NCI-H2196 (cell line): ENCODE data around the gene PLSCR1.
"Not testable (repeated sequence)": the region's sequence is repeated elsewhere in the genome, so short reads cannot be mapped to it uniquely, and the experiment has no call there.

Source experiments
- DNase-seq: peaks from one replicate; lab custom pipeline; 2025; ENCODE audit not compliant: unreplicated experiment; lab: John Stamatoyannopoulos, UW

Gene PLSCR1

DNA sequence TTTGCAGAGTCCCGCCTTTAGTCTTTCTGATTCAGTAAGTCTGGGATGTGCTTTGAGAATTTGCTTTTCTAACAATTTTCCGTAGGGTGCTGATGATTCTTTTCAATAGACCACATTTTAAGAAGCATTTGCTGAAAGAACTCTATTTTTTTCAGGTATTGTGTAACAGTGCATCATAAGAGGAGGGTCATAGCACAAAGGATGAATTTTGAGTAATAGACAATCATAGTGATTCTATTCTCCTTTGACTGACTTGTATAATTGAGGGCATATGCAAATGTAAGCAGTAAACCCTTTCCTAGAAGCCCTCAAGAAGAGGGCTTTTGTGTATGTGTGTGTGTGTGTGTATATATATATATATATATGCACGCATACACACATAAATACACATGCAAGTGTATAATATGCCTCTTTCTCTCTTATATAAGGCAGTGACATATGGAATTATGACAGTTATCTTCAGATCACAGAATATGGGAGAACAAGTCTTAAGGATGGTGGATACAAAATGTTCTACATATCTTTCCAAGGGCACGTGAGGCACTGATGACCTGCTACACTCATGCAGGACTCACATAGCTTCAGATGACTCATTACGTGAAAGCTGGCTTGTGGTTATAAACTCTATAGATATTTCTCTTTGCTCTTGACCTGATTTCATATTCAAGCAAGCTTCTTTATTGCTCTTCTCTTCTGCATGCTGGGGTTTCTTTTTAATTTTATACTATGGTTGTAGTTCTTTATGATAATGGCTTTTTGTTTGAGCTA, 6.5 kb upstream of the PLSCR1 start:
- DNase-seq, result no peak

DNA sequence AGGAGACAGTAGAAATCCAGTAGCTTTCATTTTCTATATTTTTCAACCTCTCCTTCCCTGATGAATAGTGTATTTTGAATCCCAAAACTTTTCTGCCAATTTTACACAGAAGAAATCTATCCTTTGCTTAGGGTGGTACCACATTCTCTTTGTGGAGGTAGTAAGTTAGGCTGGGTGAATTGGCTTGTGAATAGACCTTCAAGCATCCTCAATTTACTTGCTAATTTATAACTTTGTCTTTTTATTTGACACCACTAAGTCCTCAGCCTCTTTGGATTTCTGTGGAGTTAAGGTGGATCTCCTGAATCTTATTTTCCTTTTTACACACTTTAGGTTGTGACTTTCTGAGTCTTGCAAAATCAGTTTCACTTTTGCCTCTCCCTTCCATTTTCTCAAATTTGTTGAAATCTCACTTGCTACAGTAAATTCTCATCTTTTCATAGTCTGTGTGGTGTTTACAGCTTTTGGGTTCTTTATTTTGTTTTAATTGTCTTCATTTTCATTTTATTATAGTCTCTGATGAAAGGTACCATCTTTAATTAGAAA, 5.7 kb upstream of the PLSCR1 start:
- no peak for DNase-seq

DNA sequence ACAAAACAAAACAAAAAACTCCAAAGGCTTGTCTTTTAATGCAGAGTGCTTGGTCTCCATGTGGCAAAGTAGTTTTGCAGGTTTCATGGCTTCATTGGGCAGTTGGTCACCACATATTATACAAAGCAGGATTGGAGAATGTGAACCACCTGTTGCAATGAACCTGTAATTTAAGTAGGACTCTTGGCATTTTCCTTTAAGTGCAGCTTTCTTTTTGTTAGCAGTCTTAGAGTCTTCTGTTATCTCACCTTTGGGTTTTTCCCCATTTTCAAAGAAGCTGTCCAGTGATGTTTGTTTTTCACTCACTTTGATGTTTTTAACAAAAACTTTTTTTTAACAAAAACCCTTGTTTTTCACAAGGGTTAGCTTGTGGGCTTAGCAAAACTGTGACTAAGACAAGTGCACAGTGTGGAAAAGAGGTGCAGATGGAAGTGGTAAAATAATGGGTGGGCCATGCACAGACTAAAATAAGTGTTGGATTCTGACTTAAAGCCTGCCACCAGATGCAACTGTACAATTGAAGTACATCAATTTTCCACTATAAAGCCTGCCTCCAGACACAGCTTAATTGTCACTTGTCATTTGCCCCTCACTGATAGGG, 2.9 kb upstream of the PLSCR1 start:
- no peak for DNase-seq

DNA sequence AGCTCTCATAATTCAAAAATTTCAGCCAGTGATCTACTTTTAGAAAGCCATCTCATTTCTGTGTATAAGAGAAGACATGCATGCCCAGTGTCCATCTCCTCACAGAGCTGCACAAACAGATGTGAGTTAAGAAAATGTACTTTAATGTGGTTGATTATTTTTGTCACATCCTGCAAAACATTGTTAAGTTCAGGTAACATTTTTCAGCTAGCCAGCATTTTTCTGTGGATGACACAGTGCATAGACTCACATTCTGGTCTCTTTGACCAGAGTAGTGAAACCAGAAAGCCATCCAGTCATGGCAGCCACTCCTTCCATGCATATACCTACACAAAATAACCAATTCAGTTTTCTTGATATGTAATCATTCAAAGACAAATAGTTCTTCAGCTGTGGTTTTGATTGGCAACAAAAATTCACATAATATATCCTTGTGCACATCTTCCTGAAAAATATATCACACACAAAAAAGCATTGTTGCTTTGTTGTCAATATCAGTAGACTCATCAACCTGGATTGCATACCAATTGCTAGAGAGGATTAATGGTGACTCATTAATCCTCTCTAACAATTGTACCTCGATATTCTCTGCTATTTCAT, 2.1 kb upstream of the PLSCR1 start:
- DNase-seq, result no peak

DNA sequence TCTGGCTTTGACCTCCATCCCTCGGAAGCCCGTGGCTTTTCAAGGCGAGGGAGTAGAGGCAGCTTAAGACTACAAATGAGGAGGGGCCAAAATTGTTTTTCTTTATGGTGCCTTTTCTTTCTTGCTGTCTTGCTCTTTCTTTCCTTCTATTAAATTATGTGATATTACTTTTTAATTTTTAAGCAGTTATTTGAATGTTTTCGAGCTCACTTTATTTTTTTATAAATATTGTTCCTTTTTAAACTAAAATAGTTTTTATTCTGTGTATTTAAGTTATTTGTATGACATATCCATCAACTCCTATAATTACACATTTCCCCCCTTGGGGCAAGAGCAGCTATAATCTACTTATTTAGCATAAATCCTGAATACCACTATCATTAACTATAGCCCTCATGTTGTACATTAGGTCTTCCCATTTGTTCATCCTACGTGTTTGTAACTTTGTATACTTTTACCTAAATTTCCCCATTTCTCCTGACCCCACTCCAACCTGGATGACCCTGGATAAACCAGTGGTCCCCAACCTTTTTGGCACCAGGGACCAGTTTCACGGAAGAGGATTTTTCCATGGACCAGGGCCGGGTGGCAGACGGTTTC, 622 bp upstream of the PLSCR1 start:
- DNase-seq, result no peak

DNA sequence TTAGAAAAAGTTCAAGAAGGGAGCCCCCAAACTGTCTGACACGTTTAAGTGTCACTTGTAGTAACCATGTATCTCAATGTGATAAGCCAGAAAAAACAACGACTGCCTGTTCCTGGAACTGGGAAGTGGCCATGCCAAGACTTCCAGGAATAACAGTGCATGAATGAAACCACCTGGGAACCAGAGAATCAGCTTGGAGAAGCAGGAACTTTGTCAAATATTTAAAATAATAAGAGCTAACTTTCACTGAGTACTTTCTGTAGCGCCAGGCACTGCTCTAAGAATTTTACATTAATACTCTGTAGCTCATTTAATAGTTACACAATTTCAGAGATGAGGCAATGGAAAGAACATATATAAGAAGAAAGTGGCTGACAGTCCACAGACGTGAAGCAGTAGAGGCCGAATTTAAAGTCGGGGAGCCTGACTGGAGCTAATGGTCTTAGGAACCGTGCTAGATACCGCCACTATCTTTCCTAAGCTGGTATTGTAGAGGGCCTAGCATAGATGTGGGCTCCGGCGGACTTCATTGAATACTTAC, 876 bp downstream of the PLSCR1 start:
- DNase-seq, result no peak

DNA sequence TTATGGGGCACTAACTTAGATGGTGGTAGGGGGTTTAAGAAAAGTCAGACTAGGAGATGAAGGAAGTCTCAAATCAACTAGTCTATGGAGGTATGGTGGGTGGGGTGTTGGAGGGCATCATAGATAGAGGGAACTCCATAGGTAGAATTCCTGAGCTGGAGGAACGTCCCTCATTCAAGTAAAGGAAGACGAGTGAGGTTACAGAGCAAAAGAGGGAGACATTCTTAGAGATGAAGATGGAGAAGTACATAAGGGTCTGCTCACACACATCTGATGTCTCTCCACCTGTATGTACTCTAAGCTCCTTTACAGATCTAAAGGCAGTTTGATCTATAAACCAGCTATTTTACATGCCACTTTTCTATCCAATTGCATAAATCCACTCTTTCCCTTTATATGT, 1.4 kb downstream of the PLSCR1 start:
- DNase-seq, result no peak

DNA sequence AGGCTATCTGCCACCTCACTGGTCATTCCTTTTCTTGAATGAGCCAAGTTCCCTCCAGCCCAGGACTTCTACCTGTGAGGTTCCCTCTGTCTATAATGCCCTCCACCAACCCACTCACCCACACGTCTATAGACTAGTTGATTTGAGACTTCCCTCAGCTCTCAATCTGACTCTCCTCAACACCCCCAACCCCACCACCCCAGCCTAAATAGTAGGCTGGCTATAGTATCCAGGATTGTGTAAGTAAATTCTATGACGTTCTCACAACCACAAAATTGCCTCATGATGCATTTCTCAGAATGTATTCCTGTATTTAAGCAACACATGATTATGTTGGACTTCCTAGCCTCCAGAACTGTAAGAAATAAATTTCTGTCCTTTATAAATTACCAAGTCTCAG, 2.2 kb downstream of the PLSCR1 start:
- no peak for DNase-seq

DNA sequence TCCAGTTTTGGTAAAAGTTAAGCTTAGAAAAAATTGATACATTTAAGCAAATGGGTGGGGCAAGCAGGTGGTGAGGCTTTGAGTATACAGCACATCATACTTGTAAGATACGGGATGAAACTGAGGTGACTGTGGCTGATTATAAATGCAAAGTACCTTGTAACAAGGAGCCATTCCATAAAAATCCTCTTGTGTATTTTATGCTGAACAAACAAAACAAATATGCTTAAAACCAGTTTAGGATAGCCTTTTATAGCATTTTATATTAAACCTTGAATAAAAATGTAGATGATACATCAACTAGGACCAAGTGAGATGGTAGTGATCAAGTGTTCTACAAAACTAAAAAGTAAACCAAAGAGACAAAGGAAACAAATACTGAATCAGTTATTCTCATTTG, 3.4 kb downstream of the PLSCR1 start:
- no peak for DNase-seq

DNA sequence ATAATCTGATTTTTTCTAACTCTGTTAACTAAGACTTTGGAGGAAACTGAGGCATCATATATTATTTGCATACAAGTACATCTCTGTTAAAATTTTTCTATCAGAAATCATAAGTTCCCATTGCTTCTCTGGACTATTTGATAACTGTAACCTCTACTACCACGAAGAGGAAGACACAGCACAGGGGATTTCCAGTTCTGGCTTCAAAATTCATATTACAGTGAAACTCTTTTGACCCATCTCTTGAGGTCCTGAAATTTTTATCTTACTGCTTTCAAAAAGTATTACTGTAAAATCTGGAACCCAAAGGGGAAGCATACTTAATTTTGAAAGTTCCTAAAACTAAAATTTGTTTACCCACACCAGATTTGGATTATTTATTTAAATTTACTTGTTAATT, 4.2 kb downstream of the PLSCR1 start:
- no peak for DNase-seq

DNA sequence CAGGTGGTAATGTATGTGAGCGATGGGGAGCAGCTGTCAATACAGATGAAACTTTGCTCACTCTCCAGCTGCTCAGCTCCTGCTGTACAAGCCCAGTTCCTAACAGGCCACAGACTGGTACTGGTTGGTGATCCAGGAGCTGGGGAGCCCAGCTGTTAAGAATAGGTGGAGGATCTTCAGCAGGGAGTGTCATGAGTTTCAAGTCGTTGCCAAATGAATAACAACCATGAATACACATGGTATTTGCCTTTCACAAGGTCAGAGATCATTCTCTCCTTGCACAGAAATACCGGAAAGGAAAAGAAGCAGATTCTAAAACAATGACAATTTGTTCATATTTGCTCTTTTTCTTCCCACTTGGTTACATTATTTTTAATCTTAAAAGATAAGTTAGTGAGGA, 5.1 kb downstream of the PLSCR1 start:
- no peak for DNase-seq

DNA sequence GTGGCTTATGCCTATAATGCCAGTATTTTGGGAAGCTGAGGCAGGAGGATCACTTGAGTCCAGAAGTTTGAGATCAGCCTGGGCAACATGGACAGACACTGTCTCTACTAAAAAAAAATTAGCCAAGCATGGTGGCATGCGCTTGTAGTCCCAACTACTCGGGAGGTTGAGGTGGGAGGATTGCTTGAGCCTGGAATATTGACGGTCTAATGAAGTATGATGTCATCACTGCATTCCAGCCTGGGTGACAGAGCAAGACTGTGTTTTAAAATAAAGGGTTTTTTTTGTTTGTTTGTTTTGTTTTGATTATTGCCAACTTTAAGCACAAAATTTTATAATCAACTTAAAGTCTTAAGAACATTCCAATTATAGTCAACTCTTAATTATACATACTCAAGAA, 6.8 kb downstream of the PLSCR1 start:
- no peak for DNase-seq

DNA sequence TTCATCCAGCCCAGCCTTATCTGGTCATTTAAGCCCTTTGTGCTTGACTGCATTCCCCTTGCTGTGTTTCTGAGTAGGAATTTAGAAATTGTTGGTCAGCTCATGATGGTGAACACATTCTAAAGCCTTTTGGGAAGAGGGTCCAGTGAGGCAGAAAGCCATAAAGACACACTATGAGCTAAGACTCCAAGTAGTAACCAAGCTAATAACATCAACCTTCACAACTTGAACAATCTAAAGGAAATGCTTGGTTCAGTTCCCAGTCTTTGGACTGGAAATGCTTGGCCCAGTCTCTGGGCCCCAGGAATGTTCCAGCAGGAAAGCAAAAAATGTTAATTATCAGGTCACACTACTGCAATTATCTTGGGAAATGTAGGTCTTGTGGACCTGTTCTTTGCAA, 7.7 kb downstream of the PLSCR1 start:
- DNase-seq, result no peak

DNA sequence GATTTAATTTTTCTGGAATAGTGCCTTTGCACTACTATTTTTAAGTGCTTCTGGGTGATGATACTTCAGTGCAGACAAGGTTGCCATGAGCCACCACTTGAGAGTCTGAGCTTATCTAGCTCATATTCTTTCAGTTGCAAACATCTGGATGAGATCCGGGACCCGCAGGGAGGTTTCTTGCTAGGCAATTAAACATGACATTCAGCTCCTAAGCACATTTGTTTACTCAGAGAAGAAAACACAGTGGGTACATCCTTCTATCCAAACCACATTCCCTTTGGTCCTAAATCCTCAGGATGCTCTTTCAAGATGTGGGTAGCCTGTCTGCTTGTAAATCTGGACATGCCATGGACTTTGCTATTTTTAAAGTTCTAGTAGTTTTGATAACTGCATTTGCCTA, 12.0 kb downstream of the PLSCR1 start:
- no peak for DNase-seq

DNA sequence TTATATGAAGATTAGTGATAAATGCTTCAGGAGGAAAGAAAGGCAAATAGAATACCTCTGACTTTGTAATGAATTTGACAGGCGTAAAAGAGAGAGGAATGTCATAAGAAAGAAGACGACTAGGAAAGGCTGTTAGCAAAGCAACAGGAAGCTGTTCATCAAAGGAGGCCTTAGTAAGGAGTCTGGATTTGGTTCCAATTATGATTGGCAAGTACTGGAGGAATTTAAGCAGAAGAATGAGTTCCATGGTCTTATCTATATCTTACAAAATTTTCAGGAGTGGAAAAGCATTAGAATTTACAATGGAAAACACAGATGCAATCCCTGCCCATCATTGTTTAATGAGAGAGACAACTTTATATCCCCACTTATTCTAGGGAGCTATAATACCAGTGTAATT, 13.8 kb downstream of the PLSCR1 start:
- DNase-seq, result no peak

DNA sequence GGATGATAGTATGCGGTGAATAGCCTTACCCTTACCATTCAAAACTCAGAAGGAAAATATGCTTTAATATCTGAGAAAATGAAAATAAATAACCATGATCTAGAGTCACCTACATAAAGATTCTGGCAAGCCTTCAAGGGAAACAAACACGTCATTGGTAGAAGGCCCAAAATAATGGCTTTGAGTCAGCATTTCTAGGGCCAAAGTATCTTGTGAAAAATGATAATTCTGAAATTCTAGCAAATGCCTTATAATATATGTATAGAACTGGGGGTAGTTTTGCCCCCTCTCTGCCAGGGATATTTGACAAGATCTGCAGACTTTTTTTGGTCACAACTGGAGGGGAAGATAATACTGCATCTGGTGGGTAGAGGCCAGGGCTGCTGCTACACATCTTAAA, 15.4 kb downstream of the PLSCR1 start:
- no peak for DNase-seq

DNA sequence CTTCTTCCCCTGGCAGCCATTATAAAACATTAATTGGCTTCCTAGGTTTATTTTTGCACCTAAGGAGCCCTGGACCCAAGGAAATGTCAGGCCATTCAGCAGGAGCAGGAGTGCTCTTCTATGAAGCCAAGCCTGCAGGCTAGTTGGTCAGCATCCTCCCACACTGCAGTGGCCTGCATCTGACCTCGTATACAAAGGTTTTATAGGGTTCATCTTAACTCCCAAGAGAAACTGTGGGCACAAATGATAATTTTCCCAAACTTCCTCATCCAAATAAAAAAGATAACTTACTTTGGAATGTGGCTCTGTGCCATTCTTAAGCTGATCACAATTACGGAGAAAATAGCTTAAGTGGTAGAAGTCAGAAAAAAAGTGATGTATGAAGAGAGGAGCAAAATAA, 19.4 kb downstream of the PLSCR1 start:
- DNase-seq, result no peak

DNA sequence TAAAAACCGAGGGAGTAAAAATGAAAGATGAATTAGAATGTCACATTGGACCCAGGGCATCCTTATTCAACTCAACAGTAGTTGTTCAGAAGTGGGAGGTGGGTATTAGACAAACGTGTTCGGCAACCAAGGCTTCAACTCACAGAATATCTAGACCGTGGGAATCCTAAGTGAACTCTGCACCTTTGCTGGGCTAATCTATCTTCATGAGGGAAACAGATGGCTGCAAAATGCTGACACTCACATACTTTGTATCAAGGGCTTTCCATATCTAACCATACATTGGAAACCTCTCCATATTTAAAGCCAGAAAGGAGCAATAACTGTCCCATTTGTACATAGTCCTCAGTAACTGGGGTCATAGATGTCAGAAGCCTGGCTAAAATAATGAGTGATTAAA, 20.9 kb downstream of the PLSCR1 start:
- DNase-seq, result no peak

DNA sequence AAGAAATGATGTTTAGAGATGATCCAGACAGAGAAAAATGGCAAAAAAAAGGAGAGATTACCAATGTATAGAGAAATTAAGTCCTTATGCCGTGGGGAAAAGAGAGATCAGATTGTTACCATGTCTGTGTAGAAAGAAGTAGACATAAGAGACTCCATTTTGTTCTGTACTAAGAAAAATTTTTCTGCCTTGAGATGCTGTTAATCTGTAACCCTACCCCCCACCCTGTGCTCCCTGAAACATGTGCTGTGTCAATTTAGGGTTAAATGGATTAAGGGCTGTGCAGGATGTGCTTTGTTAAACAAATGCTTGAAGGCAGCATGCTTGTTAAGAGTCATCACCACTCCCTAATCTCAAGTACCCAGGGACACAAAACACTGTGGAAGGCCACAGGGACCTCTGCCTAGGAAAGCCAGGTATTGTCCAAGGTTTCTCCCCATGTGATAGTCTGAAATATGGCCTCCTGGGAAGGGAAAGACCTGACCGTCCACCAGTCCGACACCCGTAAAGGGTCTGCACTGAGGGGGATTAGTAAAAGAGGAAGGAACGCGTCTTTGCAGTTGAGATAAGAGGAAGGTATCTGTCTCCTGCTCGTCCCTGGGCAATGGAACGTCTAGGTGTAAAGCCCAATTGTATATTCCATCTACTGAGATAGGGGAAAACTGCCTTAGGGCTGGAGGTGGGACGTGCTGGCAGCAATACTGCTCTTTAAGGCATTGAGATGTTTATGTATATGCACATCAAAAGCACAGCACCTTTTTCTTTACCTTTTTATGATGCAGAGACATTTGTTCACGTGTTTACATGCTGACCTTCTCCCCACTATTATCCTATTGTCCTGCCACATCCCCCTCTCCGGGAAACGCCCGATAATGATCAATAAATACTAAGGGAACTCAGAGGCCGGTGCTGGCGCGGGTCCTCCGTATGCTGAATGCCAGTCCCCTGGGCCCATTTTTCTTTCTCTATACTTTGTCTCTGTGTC, 21.9 kb downstream of the PLSCR1 start:
- DNase-seq, result not testable (repeated sequence)

DNA sequence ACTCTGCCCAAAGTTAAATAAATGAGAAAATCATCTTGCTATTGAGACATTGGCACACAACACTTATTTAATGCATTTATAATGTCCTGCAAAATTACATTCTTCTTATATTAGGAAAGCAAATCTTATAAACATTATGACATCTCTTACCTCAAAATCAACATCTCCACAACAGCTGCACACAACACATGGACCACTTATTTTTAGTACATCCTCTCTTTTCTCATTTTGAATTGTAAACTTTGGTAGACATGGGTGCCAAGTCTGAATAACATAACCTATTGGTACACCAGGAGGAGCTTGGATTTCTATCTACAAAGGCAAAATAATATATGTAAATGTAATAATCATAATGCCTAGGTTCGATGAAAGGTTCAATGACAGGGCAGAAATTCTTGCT, 23.0 kb downstream of the PLSCR1 start:
- DNase-seq, result no peak

DNA sequence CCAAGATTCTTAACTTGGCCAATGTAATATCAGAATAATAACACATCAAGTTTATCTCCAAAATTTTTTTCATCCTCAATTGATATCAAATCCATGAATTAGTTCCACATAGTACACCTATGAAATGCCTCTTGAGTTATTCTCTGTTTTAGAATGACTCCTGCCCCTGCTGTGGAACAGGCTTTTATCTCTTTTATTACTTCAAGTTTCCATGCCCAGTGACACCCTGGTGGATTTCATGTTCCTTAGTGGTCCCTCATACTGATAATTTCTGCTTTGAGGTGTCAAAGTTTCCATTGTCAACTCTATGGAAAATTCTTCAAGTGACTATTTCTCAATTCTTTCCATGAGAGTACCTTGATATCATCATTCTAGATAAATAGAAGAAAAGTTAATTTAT, 24.6 kb downstream of the PLSCR1 start:
- no peak for DNase-seq
